Esophagus muscularis mucosa (tissue), 4 donors: ENCODE data around the gene LGR4. TPM values are rescaled to one million over a fixed set of nuclear protein-coding genes. Genes with fewer than 3 reads are reported as not detected.

Experiments used
- DNase-seq: peaks from one replicate; pipeline ENCODE4 v3.0.0-alpha.2; 2017; ENCODE audit errors: extremely low spot score
- H3K27ac ChIP-seq, 4 donors: fragments of 200-600 bp; sonication (generic); replicated peaks in 1 of 4; 1 replicate in 3 of 4; 2 replicates in 1 of 4; pipeline ENCODE4 v1.5.1; 2016 to 2019; ENCODE audit warnings: mild to moderate bottlenecking in 1 of 4
- H3K27me3 ChIP-seq, 4 donors: fragments of 200-600 bp; sonication (generic); one replicate each; pipeline versions ENCODE4 v1.5.1 to v1.6.0; 2016 to 2019
- H3K36me3 ChIP-seq, 4 donors: fragments of 200-600 bp; sonication (generic); one replicate each; pipeline ENCODE4 v1.5.1; 2016 to 2019
- H3K4me1 ChIP-seq, 4 donors: fragments of 200-600 bp; sonication (generic); one replicate each; pipeline ENCODE4 v1.5.1; 2016 to 2019
- H3K4me3 ChIP-seq, 4 donors: fragments of 200-600 bp; sonication (generic); 1 replicate in 2 of 4; 2 replicates in 2 of 4; pipeline ENCODE4 v1.5.1; 2016 to 2019; ENCODE audit warnings: mild to moderate bottlenecking in 4 of 4, moderate library complexity in 1 of 4
- H3K9me3 ChIP-seq, 4 donors: fragments of 200-600 bp; sonication (generic); 1 replicate in 3 of 4; 2 replicates in 1 of 4; pipeline ENCODE4 v1.5.1; 2016 to 2019
- EP300 ChIP-seq: sonication (generic); formaldehyde crosslinking; IDR thresholded peaks from one replicate; pipeline ENCODE4 v1.6.1; 2017; ENCODE audit warnings: antibody characterized with exemption
- POLR2A ChIP-seq: fragments of 450-650 bp; IDR thresholded peaks from one replicate; pipeline ENCODE4 v1.6.1; 2017; ENCODE audit warnings: antibody characterized with exemption, moderate library complexity, mild to moderate bottlenecking, low read depth
- POLR2AphosphoS5 ChIP-seq, 2 donors: sonication (generic); formaldehyde crosslinking; IDR thresholded peaks; one replicate each; pipeline ENCODE4 v1.6.1; 2017; ENCODE audit warnings: antibody characterized with exemption in 2 of 2
- WGBS: methylation state at CpG from one replicate; pipeline ENCODE4 v1.1.5; 2018; 5-methylcytosine and 5-hydroxymethylcytosine counted together
- intact Hi-C: fragments of 100-400 bp; cut with DNase I; formaldehyde crosslinking; loops from one replicate; pipeline ENCODE4 v1.15.1; 2023
- total RNA-seq, 4 donors: library from RNA; depleted of rRNA; stranded (reverse); fragments of >200 nt; gene quantifications; one replicate each; pipeline versions ENCODE4 v1.1.0 to v1.2.1, GENCODE V29; 2016
- TF ChIP-seq, protein P1 (sequence below), 3 experiments: fragments of 200-600 bp in 2 of 3; fragments of 450-650 bp in 1 of 3; sonication (generic) in 2 of 3; IDR thresholded peaks; one replicate each; pipeline ENCODE4 v1.5.1; 2017 to 2019; ENCODE audit warnings: antibody characterized with exemption in 3 of 3, mild to moderate bottlenecking in 2 of 3, moderate library complexity in 1 of 3

LGR4 gene
- total RNA-seq, 4 donors from 2014 or later = 24.9 to 37.6 (median 27.6) TPM

DNA sequence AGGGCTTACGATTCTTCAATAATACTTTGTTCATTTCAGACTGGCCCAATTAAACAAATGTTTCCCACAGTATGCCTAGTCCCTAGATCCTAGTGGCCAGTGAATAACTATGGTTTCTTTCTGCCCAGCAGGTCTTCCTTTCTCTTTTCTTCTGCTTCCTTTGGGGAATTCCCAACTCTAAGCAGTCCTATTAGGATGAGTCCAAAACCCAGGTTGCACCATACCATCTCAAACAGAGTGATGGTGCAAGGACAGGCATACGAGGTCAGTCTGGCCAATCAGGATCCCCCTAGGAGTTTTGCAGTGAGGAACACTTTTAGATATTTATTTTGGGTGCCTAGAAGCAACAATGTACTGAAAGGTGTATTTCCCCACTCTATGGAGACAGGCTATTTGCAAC, 68.2 kb downstream of the LGR4 start:
- Histone ChIP-seq H3K27ac (no peak overlapping the region), H3K4me1 (peaks cover 0 to 13% (median 3%) of the 10 kb centered on the region in 4 donors), H3K9me3 (no peaks in the 10 kb centered on the region), H3K4me3 (no peak overlapping the region), H3K36me3 (no peaks in the 10 kb centered on the region), H3K27me3 (no peaks in the 10 kb centered on the region)
- TF ChIP-seq, protein P1, sequence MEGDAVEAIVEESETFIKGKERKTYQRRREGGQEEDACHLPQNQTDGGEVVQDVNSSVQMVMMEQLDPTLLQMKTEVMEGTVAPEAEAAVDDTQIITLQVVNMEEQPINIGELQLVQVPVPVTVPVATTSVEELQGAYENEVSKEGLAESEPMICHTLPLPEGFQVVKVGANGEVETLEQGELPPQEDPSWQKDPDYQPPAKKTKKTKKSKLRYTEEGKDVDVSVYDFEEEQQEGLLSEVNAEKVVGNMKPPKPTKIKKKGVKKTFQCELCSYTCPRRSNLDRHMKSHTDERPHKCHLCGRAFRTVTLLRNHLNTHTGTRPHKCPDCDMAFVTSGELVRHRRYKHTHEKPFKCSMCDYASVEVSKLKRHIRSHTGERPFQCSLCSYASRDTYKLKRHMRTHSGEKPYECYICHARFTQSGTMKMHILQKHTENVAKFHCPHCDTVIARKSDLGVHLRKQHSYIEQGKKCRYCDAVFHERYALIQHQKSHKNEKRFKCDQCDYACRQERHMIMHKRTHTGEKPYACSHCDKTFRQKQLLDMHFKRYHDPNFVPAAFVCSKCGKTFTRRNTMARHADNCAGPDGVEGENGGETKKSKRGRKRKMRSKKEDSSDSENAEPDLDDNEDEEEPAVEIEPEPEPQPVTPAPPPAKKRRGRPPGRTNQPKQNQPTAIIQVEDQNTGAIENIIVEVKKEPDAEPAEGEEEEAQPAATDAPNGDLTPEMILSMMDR (IDR thresholded peaks at IDR 0.05) = no peak
- TF ChIP-seq POLR2A (no peak), POLR2AphosphoS5 (IDR thresholded peaks at IDR 0.05) (no peak)
- no peak for DNase-seq
- intact Hi-C loops = no loop called here
- 94% methylated on average over 2 of the region's 2 CpGs for WGBS

DNA sequence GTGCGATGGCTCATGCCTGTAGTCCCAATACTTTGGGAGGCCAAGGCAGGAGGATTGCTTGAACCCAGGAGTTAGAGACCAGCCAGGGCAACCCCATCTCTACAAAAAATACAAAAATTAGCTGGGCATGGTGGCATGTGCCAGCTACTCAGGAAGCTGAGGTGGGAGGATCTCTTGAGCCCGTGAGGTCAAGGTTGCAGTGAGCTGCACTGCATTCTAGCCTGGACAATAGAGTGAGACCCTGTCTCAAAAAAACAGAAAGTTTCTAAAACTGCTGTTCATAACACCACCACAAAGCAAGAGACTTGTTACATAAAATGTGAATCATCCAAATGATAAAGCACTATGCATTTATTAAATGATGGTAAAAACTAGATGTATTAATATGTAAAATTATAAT, 69.4 kb downstream of the LGR4 start:
- Histone ChIP-seq H3K9me3 (no peaks in the 10 kb centered on the region), H3K4me1 (peaks cover 0 to under 1% (median 0%) of the 10 kb centered on the region in 4 donors), H3K4me3 (no peak overlapping the region), H3K27me3 (no peaks in the 10 kb centered on the region), H3K36me3 (no peaks in the 10 kb centered on the region), H3K27ac (no peak overlapping the region)
- TF ChIP-seq, protein P1 (IDR thresholded peaks at IDR 0.05) = no peak
- TF ChIP-seq POLR2AphosphoS5 (IDR thresholded peaks at IDR 0.05) (no peak), POLR2A (no peak), EP300 (no peak)
- intact Hi-C loops = no loop called here
- DNase-seq = no peak
- 91% methylated on average over 2 of the region's 2 CpGs for WGBS

DNA sequence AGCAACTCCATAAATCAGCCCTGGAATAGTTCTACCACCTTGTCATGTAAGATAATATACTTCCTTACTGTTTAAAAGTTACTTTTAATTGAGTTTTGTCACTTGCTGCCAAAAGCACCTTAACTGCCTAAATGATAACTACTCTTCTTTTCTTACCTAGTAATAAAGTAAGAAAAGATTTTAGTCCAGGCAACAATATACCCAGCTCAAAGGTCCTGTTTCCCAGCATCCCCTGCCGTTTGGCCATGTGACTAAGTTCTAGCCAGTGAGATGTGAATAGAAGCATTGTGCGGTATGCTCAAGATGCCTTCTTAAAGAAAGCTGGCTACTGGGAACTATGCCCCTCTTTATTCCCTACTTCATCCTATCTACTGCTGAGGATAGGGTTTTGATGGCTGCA, 70.1 kb downstream of the LGR4 start:
- H3K27me3 ChIP-seq = no peaks in the 10 kb centered on the region
- H3K9me3 ChIP-seq = no peaks in the 10 kb centered on the region
- intact Hi-C loops = no loop called here
- peaks cover 0 to 4% (median 0%) of the 10 kb centered on the region in 4 donors for H3K4me1 ChIP-seq
- WGBS = 96% methylated on average over 2 of the region's 2 CpGs
- TF ChIP-seq EP300 (no peak), POLR2A (no peak), POLR2AphosphoS5 (IDR thresholded peaks at IDR 0.05) (no peak)
- TF ChIP-seq, protein P1 (IDR thresholded peaks at IDR 0.05) = no peak
- H3K27ac ChIP-seq = no peak overlapping the region
- H3K4me3 ChIP-seq = no peak overlapping the region
- no peak for DNase-seq
- no peaks in the 10 kb centered on the region for H3K36me3 ChIP-seq

DNA sequence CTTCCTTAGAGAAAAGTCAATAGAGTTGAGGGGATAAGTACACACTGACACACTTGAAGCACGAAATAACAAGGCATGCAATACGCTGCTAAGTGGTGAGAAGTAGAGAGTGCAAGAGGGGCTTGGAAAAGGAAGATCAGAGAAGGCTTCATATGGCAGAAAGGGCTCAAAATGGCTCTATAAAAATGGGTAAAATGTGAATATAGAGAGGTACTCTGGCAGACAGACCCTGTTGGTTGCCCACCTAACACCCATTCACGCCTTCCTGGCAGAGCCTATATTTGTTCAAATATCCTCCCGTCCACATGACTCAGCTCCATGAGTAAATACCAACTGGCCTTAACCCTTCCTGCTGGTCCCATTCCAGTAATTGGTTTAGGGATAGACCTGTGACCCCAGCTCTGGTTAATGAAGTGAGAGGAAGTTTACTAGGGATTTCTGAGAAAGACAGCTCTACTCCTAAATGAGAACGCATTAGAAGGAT, 70.7 kb downstream of the LGR4 start:
- TF ChIP-seq, protein P1 (IDR thresholded peaks at IDR 0.05) = no peak
- TF ChIP-seq POLR2A (no peak), EP300 (no peak)
- no peaks in the 10 kb centered on the region for H3K9me3 ChIP-seq
- 95% methylated on average over 5 of the region's 5 CpGs for WGBS
- peaks cover 0 to 4% (median 0%) of the 10 kb centered on the region in 4 donors for H3K4me1 ChIP-seq
- no peak overlapping the region for H3K4me3 ChIP-seq
- no peak overlapping the region for H3K27ac ChIP-seq
- DNase-seq = no peak
- intact Hi-C loops = no loop called here
- H3K27me3 ChIP-seq = no peaks in the 10 kb centered on the region
- H3K36me3 ChIP-seq = no peaks in the 10 kb centered on the region

DNA sequence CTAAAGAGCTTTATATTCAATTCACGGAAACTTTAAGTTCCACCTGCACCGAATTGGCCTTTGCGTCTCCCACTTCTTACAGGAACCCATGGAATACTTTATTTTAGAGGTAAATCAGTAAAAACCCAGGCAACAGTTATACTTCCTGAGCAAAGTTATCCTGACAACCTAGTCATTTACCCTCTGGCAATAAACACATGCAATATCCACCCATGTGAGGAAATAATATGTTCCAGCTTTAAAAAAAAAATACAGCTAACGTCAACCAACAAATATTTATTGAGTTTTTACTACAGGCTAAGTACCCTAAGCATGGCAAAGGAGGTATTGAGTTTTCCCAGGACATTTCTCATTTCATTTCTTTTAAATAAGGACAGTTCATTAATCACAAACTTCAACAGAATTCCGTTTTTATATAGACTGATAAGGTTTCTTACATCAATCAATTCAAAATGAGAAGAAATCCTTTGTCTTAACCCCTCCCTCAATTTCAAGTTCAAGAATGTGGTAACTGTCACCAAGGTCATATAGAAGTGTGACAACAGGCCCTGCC, 71.2 kb downstream of the LGR4 start:
- H3K27ac ChIP-seq = no peak overlapping the region
- H3K36me3 ChIP-seq = no peaks in the 10 kb centered on the region
- DNase-seq = no peak
- H3K27me3 ChIP-seq = no peaks in the 10 kb centered on the region
- no peak overlapping the region for H3K4me3 ChIP-seq
- H3K4me1 ChIP-seq = peaks cover 0 to 7% (median under 1%) of the 10 kb centered on the region in 4 donors
- no peaks in the 10 kb centered on the region for H3K9me3 ChIP-seq
- 92% methylated on average over 5 of the region's 5 CpGs for WGBS
- TF ChIP-seq, protein P1 (IDR thresholded peaks at IDR 0.05) = no peak
- intact Hi-C loops = no loop called here
